HG03521 (cell line): Measurements from ENCODE around the gene B3GNT2.
"Not testable (repeated sequence)": the region's sequence is repeated elsewhere in the genome, so short reads cannot be mapped to it uniquely, and the experiment has no call there.

ENCODE experiments used
- ATAC-seq: cut with Tn5 transposase; IDR thresholded peaks from one replicate; pipeline ENCODE4 v1.9.1; 2021; ENCODE audit warnings: mild to moderate bottlenecking, moderate library complexity; ENCODE audit not compliant: unreplicated experiment

Gene B3GNT2

DNA sequence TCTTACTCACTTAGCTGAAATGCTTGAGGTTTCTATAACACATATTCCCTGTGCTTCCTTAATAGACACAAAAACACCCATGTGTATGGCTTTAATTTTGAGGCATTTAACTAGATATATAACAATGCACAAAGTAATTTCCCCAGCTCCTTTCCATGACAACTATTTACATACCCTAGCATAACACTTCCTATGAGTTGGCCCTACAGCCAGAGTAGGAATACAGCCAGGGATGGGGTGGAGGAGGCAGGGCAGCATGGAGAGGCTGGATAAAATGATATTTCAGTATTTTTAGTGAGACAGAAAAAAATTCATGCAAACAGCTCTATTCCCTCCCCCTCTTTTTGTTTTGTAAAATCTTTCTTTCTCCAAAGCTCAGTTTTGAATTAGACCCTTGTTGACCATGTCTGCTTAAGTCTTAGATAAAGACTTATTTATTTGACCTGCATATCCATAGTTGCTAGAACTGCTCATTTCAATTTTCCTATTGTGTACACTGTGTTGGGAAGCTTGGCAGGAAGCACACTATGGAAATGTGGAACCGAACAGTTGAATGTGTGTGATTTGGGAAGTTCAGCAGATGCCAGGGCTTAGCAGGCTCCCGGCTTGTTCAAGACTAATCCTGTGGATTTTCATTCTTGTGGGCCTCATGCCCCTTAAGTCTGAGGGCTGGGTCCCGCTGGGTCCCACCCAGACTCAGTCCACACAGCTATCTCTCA is 11.2 kb upstream of the B3GNT2 start:
- ATAC-seq: no peak

DNA sequence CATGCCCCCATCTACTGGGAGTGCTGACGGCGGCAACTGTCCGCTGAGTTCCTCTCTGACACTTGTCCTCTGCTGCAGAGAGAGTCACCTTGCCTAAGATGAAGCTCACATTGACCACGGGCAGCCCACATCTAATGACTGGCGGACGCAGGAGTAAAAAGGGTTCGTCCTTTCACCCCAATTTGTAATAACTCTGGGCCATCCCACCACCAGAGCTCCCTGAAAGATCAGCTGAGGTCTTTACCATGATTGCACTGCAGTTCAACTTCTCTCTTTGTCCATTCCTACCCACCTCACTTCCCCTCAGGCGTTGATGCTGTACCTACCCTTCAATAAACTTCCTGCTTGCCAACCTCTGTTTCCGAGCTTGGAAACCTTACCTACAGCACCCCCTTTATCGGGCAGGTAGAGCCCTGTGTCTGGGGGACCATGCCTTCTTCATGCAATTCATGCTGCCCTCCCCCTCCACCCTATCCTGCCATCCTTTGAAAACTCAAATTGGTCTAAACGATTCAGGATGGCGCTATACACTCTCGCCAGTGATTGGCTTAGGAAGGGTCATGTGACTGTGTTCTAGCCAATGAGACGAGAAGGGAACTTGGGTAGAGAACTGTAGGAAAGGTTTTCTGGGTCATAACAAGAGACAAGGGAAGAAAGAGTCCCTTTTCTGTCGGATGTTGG is 10.3 kb upstream of the B3GNT2 start:
- no peak for ATAC-seq

- ATAC-seq: no peak
These were observed 9.6 kb upstream of the B3GNT2 start for GRCh38 chr2:62186156-62186905.

- ATAC-seq: no peak
These were observed 8.7 kb upstream of the B3GNT2 start for GRCh38 chr2:62187246-62187645.

- ATAC-seq: no peak
These were observed 7.5 kb upstream of the B3GNT2 start for GRCh38 chr2:62188416-62188815.

DNA sequence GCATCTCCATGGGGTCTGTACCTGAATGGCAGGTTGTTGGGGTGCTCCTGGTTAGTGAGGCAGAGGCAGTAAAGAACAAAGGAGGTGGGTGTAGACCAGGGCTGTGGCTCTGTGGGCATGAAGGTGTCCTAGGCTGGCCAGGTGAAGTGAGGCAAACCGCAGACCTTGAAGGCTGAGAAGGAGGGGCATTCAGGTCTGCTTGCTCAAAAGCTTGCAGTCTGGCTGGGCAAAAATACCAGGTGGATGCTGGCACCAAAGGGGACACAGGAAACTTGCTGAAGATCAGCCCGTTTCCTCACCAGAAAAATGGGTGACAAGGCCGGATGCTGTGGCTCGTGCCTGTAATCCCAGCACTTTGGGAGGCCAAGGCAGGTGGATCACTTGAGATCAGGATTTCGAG is 6.7 kb upstream of the B3GNT2 start:
- no peak for ATAC-seq

DNA sequence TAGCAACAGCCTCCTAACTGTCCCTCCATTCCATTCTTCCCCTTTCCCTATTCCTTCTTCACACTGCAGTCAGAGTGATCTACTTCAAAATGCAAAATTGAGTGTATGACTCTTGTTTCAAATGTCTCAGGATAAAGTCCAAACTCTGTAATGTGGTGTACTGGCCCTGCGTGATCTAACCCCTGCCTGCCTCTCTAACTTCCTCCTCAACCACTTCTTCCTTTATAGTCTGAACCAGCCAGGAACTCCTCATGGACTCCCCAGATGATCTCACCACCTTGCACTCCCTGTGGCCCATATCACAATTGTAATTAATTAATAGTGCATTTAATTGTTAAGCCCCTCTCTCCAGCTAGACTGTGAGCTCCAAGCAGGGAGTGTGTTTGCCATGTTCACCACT is 3.1 kb upstream of the B3GNT2 start:
- no peak for ATAC-seq

DNA sequence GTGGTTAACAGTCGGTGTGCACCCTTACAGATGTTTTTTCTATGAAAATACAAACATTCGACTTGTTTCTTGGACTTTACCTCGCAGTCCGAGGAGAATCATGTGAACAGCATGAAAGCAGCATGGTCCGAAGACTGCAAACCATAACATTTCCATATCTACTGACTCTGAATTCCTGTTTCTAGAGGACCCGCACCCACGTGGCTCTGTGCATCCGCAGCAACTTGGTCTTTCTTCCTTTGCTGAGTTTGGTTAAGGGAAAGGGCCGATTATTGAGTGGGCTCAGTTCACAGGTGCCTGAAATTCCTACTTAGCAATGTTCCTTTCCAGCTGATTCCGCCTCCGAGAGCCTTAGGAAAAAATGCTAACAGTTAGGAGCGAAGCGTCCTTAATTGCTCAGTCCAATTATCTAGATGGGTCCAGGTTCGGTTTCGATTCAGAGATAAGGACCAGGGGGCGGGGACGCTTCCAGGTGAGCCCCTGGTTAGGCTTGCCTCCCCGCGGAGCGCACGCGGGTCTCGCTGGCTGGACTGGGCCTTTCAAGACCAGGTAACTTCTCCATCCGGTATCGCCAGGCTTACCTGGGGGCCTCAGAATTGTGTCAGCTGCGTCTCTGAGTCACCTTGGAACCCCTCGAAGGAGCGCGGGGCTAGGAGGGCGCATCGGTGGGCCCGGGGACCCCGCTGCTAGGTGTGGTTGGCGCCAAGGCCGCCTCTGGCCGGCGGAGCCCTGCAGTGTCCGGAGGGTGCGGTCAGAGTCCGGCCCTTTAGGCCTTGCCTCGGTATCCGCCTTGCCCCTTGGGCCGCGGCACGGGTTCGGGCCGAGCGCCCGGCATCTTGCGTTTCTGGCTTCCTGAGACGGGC is 1.1 kb upstream of the B3GNT2 start:
- no peak for ATAC-seq

- ATAC-seq: peak; percentile 21
These were observed 475 bp downstream of the B3GNT2 start for GRCh38 chr2:62196278-62196901.

DNA sequence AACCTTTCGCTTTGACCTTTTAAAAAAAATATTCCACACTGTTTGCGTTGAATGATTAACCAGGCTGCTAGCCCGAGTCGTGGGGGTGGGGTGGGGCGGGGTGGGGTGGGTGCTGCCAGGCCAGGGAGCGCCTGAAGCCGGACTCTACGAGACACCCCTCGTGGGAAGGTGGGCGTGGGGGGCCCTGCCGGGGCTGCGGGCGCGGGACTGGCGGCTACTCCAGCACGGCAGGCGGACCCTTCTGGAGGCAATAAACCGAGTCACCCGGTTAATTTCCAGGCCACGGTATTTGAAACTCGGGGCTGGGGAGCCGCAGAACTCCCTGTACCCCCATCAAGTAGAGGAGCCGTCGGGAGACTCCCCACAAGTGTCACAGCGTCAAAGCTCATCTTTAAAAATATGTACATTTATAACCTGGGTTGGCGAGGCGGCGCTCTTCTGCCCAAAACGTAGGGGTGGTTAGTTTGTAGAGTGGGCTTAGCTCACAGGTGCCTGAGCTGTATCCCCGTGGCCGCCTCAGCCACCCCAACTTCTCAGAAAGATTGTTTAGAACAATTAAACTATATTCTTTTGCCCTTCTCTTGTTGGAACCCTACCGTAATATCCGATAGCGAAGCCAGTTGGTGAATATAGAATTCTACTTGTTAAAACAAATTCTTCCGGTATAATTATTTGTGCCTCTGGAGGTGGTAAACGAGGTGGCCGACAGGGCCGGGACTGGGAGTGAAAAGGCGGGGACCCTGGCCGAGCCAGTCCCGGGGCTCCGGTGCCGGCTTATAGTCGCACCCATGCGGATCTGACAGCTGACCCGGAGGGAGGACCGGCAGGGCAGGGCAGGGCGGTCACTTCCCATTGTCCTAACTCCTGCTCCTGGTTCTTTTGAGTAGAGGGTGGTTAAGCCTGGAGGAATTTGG is 1.4 kb downstream of the B3GNT2 start:
- no peak for ATAC-seq

GRCh38 chr2:62197925-62198633 is 2.2 kb downstream of the B3GNT2 start:
- no peak for ATAC-seq

DNA sequence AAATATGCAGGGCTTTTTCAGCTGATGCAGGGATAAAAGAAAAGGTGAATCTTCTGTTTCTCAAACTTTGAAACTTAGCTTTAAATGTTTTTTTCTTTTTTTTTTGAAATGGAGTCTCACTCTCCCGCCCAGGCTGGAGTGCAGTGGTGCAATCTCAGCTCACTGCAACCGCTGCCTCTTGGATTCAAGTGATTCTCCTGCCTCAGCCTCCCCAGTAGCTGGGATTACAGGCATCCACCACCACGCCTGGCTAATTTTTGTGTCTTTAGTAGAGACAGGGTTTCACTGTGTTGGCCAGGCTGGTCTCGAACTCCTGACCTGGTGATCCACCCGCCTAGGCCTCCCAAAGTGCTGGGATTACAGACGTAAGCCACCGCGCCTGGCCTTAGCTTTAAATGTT is 2.9 kb downstream of the B3GNT2 start:
- not testable (repeated sequence) for ATAC-seq

GRCh38 chr2:62199392-62200125 is 3.6 kb downstream of the B3GNT2 start:
- ATAC-seq: no peak

DNA sequence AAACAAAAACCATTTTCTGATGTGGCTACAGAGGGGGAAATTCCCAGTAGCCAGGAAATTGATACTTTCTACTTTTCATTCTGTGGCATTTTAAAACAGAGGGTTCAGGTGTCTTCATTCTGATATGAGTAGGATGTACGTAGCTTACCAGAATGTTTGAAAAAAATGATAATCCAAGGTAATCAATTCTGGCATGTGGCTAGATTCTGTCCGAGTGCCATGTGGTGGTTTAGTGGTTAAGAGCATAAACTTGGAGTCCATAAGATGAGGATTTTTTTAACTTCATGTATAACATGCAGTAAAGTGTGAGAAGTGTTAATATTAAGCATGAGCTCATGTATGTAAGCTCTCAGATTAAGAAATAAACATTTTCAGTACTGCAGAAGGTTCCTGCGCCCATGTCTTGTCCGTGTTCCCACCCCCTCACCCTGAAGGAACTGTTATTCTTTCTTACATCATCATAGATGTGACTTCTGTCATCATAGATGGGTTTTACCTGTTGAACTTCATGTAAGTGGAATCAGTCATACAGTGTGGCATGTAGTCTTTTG is 4.5 kb downstream of the B3GNT2 start:
- ATAC-seq: no peak

DNA sequence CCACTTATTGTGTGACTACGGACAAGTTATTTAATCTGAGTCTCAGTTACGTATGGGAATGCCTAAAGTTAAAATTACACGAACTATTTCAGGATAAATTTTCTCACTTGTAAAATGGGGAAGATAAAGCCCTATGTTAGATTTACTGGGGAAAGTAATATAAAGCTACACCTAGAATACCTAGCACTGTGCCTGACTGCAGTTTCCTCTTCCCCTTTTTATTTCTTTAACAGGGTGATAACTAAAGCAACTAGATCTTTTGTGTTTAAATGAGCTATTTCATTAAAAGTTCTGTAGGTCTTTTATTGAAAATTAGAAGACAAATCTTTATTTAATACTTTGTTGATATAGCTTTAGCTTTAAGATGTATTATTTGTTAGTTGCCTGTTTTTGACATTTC is 5.0 kb downstream of the B3GNT2 start:
- ATAC-seq: no peak

DNA sequence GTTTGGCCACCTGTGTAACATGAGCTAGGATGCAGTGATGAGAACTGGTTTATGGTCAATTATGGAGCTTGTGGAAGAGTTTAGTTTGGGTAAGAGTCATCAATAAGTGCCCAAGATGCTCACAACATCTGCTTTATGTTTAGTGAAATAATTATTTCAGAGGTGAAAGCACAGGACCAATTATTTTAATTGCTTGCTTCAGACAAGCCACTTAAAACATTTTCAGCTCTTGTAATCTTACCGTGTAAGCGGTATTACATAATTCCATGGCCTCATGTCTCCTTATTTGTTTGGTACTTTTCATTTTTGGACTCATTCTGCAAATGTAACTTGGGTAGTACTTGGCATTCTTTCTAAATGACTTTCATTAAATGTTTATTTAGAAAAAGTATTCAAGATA is 5.4 kb downstream of the B3GNT2 start:
- ATAC-seq: no peak

- peak; percentile 51 for ATAC-seq
These were observed 6.3 kb downstream of the B3GNT2 start for GRCh38 chr2:62202019-62202722.
